Transverse colon (tissue), 3 donors: ENCODE results near the gene VEGFA.

Source experiments
- EP300 ChIP-seq: sonication (generic); formaldehyde crosslinking; IDR thresholded peaks from one replicate; pipeline ENCODE4 v1.6.1; 2017; ENCODE audit warnings: antibody characterized with exemption, low read depth
- POLR2A ChIP-seq: fragments of 450-650 bp; IDR thresholded peaks from one replicate; pipeline ENCODE4 v1.6.1; 2016; ENCODE audit warnings: antibody characterized with exemption, mild to moderate bottlenecking, moderate library complexity
- TF ChIP-seq, protein P1 (sequence below), 5 experiments: fragments of 200-600 bp in 3 of 5; fragments of 450-650 bp in 2 of 5; sonication (generic) in 3 of 5; IDR thresholded peaks; 1 replicate in 2 of 5; 2 replicates in 3 of 5; pipeline ENCODE4 v1.5.1; 2016 to 2017; ENCODE audit warnings: antibody characterized with exemption in 5 of 5, inconsistent platforms in 3 of 5, mild to moderate bottlenecking in 2 of 5, moderate library complexity in 1 of 5

DNA sequence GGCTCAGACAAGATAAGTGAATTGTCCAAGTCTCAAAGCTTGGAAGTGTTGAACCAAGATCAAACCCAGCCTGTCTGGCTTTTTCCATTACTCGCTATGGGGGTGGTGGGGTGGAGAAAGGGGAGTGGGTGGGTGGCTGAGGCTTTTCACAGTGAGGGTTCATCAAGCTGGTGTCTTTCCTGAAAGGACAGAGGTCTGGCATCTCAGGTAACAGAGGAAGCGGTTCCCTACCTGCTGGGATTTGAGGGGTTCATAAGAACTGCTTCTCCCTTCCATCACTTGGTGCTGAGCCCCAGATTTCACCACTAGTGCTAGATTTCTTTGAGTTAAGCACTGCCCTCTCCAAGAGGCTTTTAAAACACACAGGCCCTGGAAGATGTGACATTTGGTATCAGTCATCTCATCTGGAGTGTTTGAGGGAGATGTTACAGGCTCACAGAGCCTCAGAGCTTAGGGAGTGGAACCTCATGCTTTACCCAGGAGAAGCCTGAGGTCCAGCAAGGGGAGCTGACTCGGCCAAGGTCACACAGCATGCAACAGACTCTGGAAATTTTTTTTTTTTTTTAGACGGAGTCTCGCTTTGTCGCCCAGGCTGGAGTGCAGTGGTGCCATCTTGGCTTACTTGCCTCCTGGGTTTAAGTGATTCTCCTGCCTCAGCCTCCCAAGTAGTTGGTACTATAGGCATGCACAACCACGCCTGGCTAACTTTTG is 6.0 kb upstream of the VEGFA start:
- TF ChIP-seq, protein P1, sequence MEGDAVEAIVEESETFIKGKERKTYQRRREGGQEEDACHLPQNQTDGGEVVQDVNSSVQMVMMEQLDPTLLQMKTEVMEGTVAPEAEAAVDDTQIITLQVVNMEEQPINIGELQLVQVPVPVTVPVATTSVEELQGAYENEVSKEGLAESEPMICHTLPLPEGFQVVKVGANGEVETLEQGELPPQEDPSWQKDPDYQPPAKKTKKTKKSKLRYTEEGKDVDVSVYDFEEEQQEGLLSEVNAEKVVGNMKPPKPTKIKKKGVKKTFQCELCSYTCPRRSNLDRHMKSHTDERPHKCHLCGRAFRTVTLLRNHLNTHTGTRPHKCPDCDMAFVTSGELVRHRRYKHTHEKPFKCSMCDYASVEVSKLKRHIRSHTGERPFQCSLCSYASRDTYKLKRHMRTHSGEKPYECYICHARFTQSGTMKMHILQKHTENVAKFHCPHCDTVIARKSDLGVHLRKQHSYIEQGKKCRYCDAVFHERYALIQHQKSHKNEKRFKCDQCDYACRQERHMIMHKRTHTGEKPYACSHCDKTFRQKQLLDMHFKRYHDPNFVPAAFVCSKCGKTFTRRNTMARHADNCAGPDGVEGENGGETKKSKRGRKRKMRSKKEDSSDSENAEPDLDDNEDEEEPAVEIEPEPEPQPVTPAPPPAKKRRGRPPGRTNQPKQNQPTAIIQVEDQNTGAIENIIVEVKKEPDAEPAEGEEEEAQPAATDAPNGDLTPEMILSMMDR (IDR thresholded peaks at IDR 0.05): no peak
- TF ChIP-seq POLR2A: no peak
- no peak for TF ChIP-seq EP300
